ENCODE data around the gene PTPN3.

PTPN3 gene

GRCh38 chr9:109479822-109480221, 18.3 kb downstream of the PTPN3 start:
- TF ChIP-seq CEBPB (IDR thresholded peaks at IDR 0.05) (no peak), FOXM1 (IDR thresholded peaks at IDR 0.05; ENCODE audit: borderline replicate concordance, low read depth) (no peak), TAF1 (IDR thresholded peaks at IDR 0.05; ENCODE audit: low read depth) (no peak), RAD21 (IDR thresholded peaks at IDR 0.05; ENCODE audit: low read depth) (no peak), REST (IDR thresholded peaks at IDR 0.05; ENCODE audit: low read depth) (no peak), USF1 (IDR thresholded peaks at IDR 0.05) (no peak), EGR1 (IDR thresholded peaks at IDR 0.05) (no peak), NFIC (IDR thresholded peaks at IDR 0.05) (no peak)
- TF ChIP-seq, protein P1, sequence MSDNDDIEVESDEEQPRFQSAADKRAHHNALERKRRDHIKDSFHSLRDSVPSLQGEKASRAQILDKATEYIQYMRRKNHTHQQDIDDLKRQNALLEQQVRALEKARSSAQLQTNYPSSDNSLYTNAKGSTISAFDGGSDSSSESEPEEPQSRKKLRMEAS (IDR thresholded peaks at IDR 0.05), result no peak

GRCh38 chr9:109478665-109479380, 19.3 kb downstream of the PTPN3 start:
- TF ChIP-seq FOXM1 (IDR thresholded peaks at IDR 0.05; ENCODE audit: borderline replicate concordance, low read depth) (no peak), YY1 (IDR thresholded peaks at IDR 0.05; ENCODE audit: low read depth) (no peak), USF1 (IDR thresholded peaks at IDR 0.05) (no peak), REST (IDR thresholded peaks at IDR 0.05; ENCODE audit: low read depth) (no peak), CREB1 (IDR thresholded peaks at IDR 0.05; ENCODE audit: low read depth) (no peak), CEBPB (IDR thresholded peaks at IDR 0.05) (no peak), RAD21 (IDR thresholded peaks at IDR 0.05; ENCODE audit: low read depth) (no peak), EP300 (IDR thresholded peaks at IDR 0.05; ENCODE audit: borderline replicate concordance) (no peak), ZBTB7A (IDR thresholded peaks at IDR 0.05; ENCODE audit: low read depth) (no peak), TCF12 (IDR thresholded peaks at IDR 0.05; ENCODE audit: low read depth) (no peak), NFIC (IDR thresholded peaks at IDR 0.05) (no peak), EGR1 (IDR thresholded peaks at IDR 0.05) (no peak), TAF1 (IDR thresholded peaks at IDR 0.05; ENCODE audit: low read depth) (no peak), TEAD4 (IDR thresholded peaks at IDR 0.05) (no peak)
- TF ChIP-seq, protein P1 (IDR thresholded peaks at IDR 0.05), result no peak

- no peak for TF ChIP-seq TCF12 (IDR thresholded peaks at IDR 0.05; ENCODE audit: low read depth)
- TF ChIP-seq RAD21 (IDR thresholded peaks at IDR 0.05; ENCODE audit: low read depth), result no peak
- no peak for TF ChIP-seq EGR1 (IDR thresholded peaks at IDR 0.05)
- no peak for TF ChIP-seq CEBPB (IDR thresholded peaks at IDR 0.05)
- TF ChIP-seq USF1 (IDR thresholded peaks at IDR 0.05), result no peak
- no peak for TF ChIP-seq CREB1 (IDR thresholded peaks at IDR 0.05; ENCODE audit: low read depth)
- TF ChIP-seq REST (IDR thresholded peaks at IDR 0.05; ENCODE audit: low read depth), result no peak
- TF ChIP-seq TAF1 (IDR thresholded peaks at IDR 0.05; ENCODE audit: low read depth), result no peak
- no peak for TF ChIP-seq EP300 (IDR thresholded peaks at IDR 0.05; ENCODE audit: borderline replicate concordance)
- no peak for TF ChIP-seq NFIC (IDR thresholded peaks at IDR 0.05)
- TF ChIP-seq FOXM1 (IDR thresholded peaks at IDR 0.05; ENCODE audit: borderline replicate concordance, low read depth), result no peak
- no peak for TF ChIP-seq TEAD4 (IDR thresholded peaks at IDR 0.05)
- TF ChIP-seq, protein P1 (IDR thresholded peaks at IDR 0.05), result no peak
- no peak for TF ChIP-seq YY1 (IDR thresholded peaks at IDR 0.05; ENCODE audit: low read depth)
- no peak for TF ChIP-seq ZBTB7A (IDR thresholded peaks at IDR 0.05; ENCODE audit: low read depth)
Measured at GRCh38 chr9:109478051-109478563, 20.0 kb downstream of the PTPN3 start.
